WTC11 (cell line): ENCODE results near the gene EBF3. TPM values are rescaled to one million over a fixed set of nuclear protein-coding genes. Genes with fewer than 3 reads are reported as not detected.

Experiments used
- ATAC-seq: fragments of 200-7000 bp; cut with Tn5 transposase; 2 replicates; pipeline ENCODE4 v1.10.0; 2021; ENCODE audit warnings: mild to moderate bottlenecking, moderate library complexity
- CTCF ChIA-PET: fragments of 300-600 bp; sonication (Branson Sonifier 250); formaldehyde crosslinking; loops from one replicate; lab custom pipeline; 2021; ENCODE audit warnings: antibody characterized with exemption; lab: Charles Lee
- POLR2A ChIA-PET: fragments of 350-600 bp; sonication (Branson Sonifier 250); formaldehyde crosslinking; loops from one replicate; lab custom pipeline; 2021; ENCODE audit warnings: antibody characterized with exemption; lab: Charles Lee
- DNase-seq: peaks from one replicate; pipeline ENCODE4 v3.0.0; 2021; ENCODE audit warnings: low spot score
- H3K27ac Mint-ChIP-seq: 2 replicates; pipeline ENCODE4 v1.8.0; 2021; ENCODE audit warnings: mixed read lengths
- H3K27me3 Mint-ChIP-seq: 2 replicates; pipeline ENCODE4 v1.8.0; 2021; ENCODE audit warnings: low read depth, mild to moderate bottlenecking, moderate library complexity, mixed read lengths
- H3K36me3 Mint-ChIP-seq: 2 replicates; pipeline ENCODE4 v1.8.0; 2021; ENCODE audit warnings: mixed read lengths
- H3K4me1 Mint-ChIP-seq: 2 replicates; pipeline ENCODE4 v1.8.0; 2022; ENCODE audit warnings: mixed read lengths
- H3K4me3 Mint-ChIP-seq: 2 replicates; pipeline ENCODE4 v1.8.0; 2021; ENCODE audit warnings: mild to moderate bottlenecking, moderate library complexity, mixed read lengths
- H3K9me3 Mint-ChIP-seq: 2 replicates; pipeline ENCODE4 v1.8.0; 2021; ENCODE audit warnings: mixed read lengths
- ATF3 ChIP-seq: sonication (generic); formaldehyde crosslinking; conservative IDR thresholded peaks from 2 replicates; pipeline ENCODE4 v1.8.1; 2022; ENCODE audit warnings: mild to moderate bottlenecking, missing genetic modification reagents
- ERG ChIP-seq: fragments of 250-450 bp; sonication (Bioruptor Pico); IDR thresholded peaks from 2 replicates; pipeline ENCODE4 v1.8.0; 2021; ENCODE audit warnings: mild to moderate bottlenecking
- ESRRA ChIP-seq: sonication (generic); formaldehyde crosslinking; IDR thresholded peaks from 2 replicates; pipeline ENCODE4 v1.8.1; 2022; ENCODE audit warnings: mild to moderate bottlenecking, missing genetic modification reagents, borderline replicate concordance
- ETV6 ChIP-seq: sonication (generic); formaldehyde crosslinking; IDR thresholded peaks from 2 replicates; pipeline ENCODE4 v1.8.1; 2022; ENCODE audit warnings: mild to moderate bottlenecking, missing genetic modification reagents
- GRHL2 ChIP-seq: fragments of 250-450 bp; sonication (Bioruptor Pico); IDR thresholded peaks from 2 replicates; pipeline ENCODE4 v1.8.0; 2022; ENCODE audit warnings: mild to moderate bottlenecking, moderate library complexity; ENCODE audit not compliant: insufficient replicate concordance, severe bottlenecking
- GTF2I ChIP-seq: fragments of 250-450 bp; sonication (Bioruptor Pico); conservative IDR thresholded peaks from 2 replicates; pipeline ENCODE4 v1.4.0; 2021; ENCODE audit warnings: mild to moderate bottlenecking
- HMGXB4 ChIP-seq: sonication (generic); formaldehyde crosslinking; IDR thresholded peaks from 2 replicates; pipeline ENCODE4 v1.8.1; 2023; ENCODE audit warnings: mild to moderate bottlenecking, moderate library complexity, missing genetic modification reagents
- KAT7 ChIP-seq: sonication (generic); formaldehyde crosslinking; IDR thresholded peaks from 2 replicates; pipeline ENCODE4 v1.8.1; 2023; ENCODE audit warnings: missing genetic modification reagents, mild to moderate bottlenecking, borderline replicate concordance
- MAX ChIP-seq: sonication (generic); formaldehyde crosslinking; IDR thresholded peaks from 2 replicates; pipeline ENCODE4 v1.8.0; 2022; ENCODE audit warnings: mild to moderate bottlenecking, missing genetic modification reagents
- MLX ChIP-seq: sonication (generic); formaldehyde crosslinking; IDR thresholded peaks from 2 replicates; pipeline ENCODE4 v1.8.1; 2023; ENCODE audit warnings: mild to moderate bottlenecking, missing genetic modification reagents, moderate library complexity
- MXD4 ChIP-seq: fragments of 250-450 bp; sonication (Bioruptor Pico); IDR thresholded peaks from 2 replicates; pipeline ENCODE4 v1.8.0; 2021; ENCODE audit warnings: mild to moderate bottlenecking, moderate library complexity, borderline replicate concordance
- NFE2L1 ChIP-seq: sonication (generic); formaldehyde crosslinking; IDR thresholded peaks from 2 replicates; pipeline ENCODE4 v1.8.1; 2023; ENCODE audit warnings: missing genetic modification reagents
- NFYB ChIP-seq: sonication (generic); formaldehyde crosslinking; conservative IDR thresholded peaks from 2 replicates; pipeline ENCODE4 v1.8.0; 2022; ENCODE audit warnings: low read depth, missing genetic modification reagents
- NR3C1 ChIP-seq: sonication (generic); formaldehyde crosslinking; conservative IDR thresholded peaks from 2 replicates; pipeline ENCODE4 v1.8.1; 2023; ENCODE audit warnings: low read depth, mild to moderate bottlenecking, missing genetic modification reagents
- PREB ChIP-seq: sonication (generic); formaldehyde crosslinking; IDR thresholded peaks from 2 replicates; pipeline ENCODE4 v1.8.1; 2022; ENCODE audit warnings: mild to moderate bottlenecking, missing genetic modification reagents, moderate library complexity, borderline replicate concordance
- PRRX2 ChIP-seq: fragments of 250-450 bp; sonication (Bioruptor Pico); IDR thresholded peaks from 2 replicates; pipeline ENCODE4 v1.8.0; 2021; ENCODE audit warnings: mild to moderate bottlenecking
- TP53 ChIP-seq: sonication (generic); formaldehyde crosslinking; IDR thresholded peaks from 2 replicates; pipeline ENCODE4 v1.8.1; 2023; ENCODE audit warnings: mild to moderate bottlenecking, missing genetic modification reagents
- ZBTB43 ChIP-seq: sonication (generic); formaldehyde crosslinking; IDR thresholded peaks from 2 replicates; pipeline ENCODE4 v1.8.1; 2023; ENCODE audit warnings: mild to moderate bottlenecking, missing genetic modification reagents
- ZNF512 ChIP-seq: sonication (generic); formaldehyde crosslinking; IDR thresholded peaks from 2 replicates; pipeline ENCODE4 v1.8.1; 2022; ENCODE audit warnings: missing genetic modification reagents, borderline replicate concordance
- ZNF532 ChIP-seq: fragments of 250-450 bp; sonication (Bioruptor Pico); IDR thresholded peaks from 2 replicates; pipeline ENCODE4 v1.9.0; 2021; ENCODE audit warnings: mild to moderate bottlenecking, borderline replicate concordance
- total RNA-seq: library from RNA; stranded (reverse); gene quantifications from 3 replicates; pipeline ENCODE4 v1.2.3, GENCODE V29; 2021

The EBF3 gene
- total RNA-seq, 1 experiment from 2014 or later: 1.2 TPM

GRCh38 chr10:129788215-129788614 lies 175.9 kb downstream of the EBF3 start:
- Mint-ChIP-seq H3K4me3 (no peak overlapping the region), H3K9me3 (peaks cover 14% of the 10 kb centered on the region), H3K27me3 (no peaks in the 10 kb centered on the region), H3K4me1 (no peaks in the 10 kb centered on the region), H3K36me3 (peaks cover 3% of the 10 kb centered on the region; the same call in 1 of the 2 replicates), H3K27ac (no peak overlapping the region)
- no peak for TF ChIP-seq ZBTB43 (CRISPR knock-in tag)
- TF ChIP-seq NR3C1 (CRISPR knock-in tag): no peak
- no peak for TF ChIP-seq MXD4 (CRISPR knock-in tag)
- no peak for TF ChIP-seq GTF2I
- TF ChIP-seq ESRRA (CRISPR knock-in tag): no peak
- TF ChIP-seq NFYB (CRISPR knock-in tag): no peak
- no peak for TF ChIP-seq TP53 (CRISPR knock-in tag)
- CTCF ChIA-PET: no interaction called here
- POLR2A ChIA-PET: no interaction called here
- ATAC-seq (no peak), DNase-seq (no peak)

- ChIA-PET POLR2A (no interaction called here), CTCF (no interaction called here)
- DNase-seq (no peak), ATAC-seq (no peak)
- H3K9me3 Mint-ChIP-seq: peaks cover 14% of the 10 kb centered on the region
- peaks cover 3% of the 10 kb centered on the region; the same call in 1 of the 2 replicates for H3K36me3 Mint-ChIP-seq
- no peak overlapping the region for H3K4me3 Mint-ChIP-seq
- TF ChIP-seq MAX (CRISPR knock-in tag) (no peak), HMGXB4 (CRISPR knock-in tag) (no peak), ETV6 (no peak), KAT7 (CRISPR knock-in tag) (no peak), GRHL2 (CRISPR knock-in tag) (no peak), ZNF512 (CRISPR knock-in tag) (no peak), NFYB (CRISPR knock-in tag) (no peak), ERG (CRISPR knock-in tag) (no peak), MLX (CRISPR knock-in tag) (no peak), PRRX2 (CRISPR knock-in tag) (no peak), PREB (no peak), NFE2L1 (no peak), ZNF532 (CRISPR knock-in tag) (no peak), ESRRA (CRISPR knock-in tag) (no peak), ATF3 (CRISPR knock-in tag) (no peak)
- H3K27me3 Mint-ChIP-seq: no peaks in the 10 kb centered on the region
- no peaks in the 10 kb centered on the region for H3K4me1 Mint-ChIP-seq
- no peak overlapping the region for H3K27ac Mint-ChIP-seq
These were observed 176.5 kb downstream of the EBF3 start for GRCh38 chr10:129787557-129787956.
